ENCODE measurements around the gene POLDIP2. TPM values are rescaled to one million over a fixed set of nuclear protein-coding genes. Genes with fewer than 3 reads are reported as not detected.

The POLDIP2 gene
- total and polyA plus RNA-seq, 10 of the 15 experiments (the other 5 are each of a cell fraction or from before 2014, with no cell fraction given), result 22.8 to 196 (median 121) TPM

- TF ChIP-seq USF1 (IDR thresholded peaks at IDR 0.05; ENCODE audit: borderline replicate concordance, extremely low read length, insufficient read depth, low read depth, low read length) (no peak), HDAC6 (IDR thresholded peaks at IDR 0.05; ENCODE audit: unreplicated experiment) (no peak), RCOR1 (conservative IDR thresholded peaks at IDR 0.05; ENCODE audit: low read depth, low read length) (no peak), RUNX3 (IDR thresholded peaks at IDR 0.05; ENCODE audit: low read length) (peak; percentile 90), MTA2 (IDR thresholded peaks at IDR 0.05; ENCODE audit: low read depth) (no peak), RBBP5 (conservative IDR thresholded peaks at IDR 0.05) (no peak), NR2C1 (IDR thresholded peaks at IDR 0.05) (no peak), FOS (IDR thresholded peaks at IDR 0.05; ENCODE audit: borderline replicate concordance, extremely low read depth, insufficient read length) (peak; percentile 47), BMI1 (IDR thresholded peaks at IDR 0.05; ENCODE audit: borderline replicate concordance) (no peak), REST (IDR thresholded peaks at IDR 0.05; ENCODE audit: low read depth, low read length) (no peak), SREBF1 (IDR thresholded peaks at IDR 0.05; ENCODE audit: low read length) (no peak)
These were observed 38.3 kb downstream of the POLDIP2 start, which contains the start of gene TMEM97 (continued) for GRCh38 chr17:28318759-28319597.

Data from GM12878 (cell line).